ENCODE measurements around the gene BPIFB6.

GRCh38 chr20:33064572-33065287 lies 33.3 kb downstream of the BPIFB6 start:
- no peak for TF ChIP-seq CTCF (IDR thresholded peaks at IDR 0.05)
- TF ChIP-seq POLR2A (IDR thresholded peaks at IDR 0.05): no peak
